Hematopoietic multipotent progenitor cell treated with erythropoietin and hydrocortisone succinate and interleukin-3 and kit ligand, for 15 days (in vitro differentiated cells): ENCODE results near the gene NFKBIE.

Experiments used
- DNase-seq: peaks from one replicate; pipeline ENCODE4 v3.0.0-alpha.2; 2015; ENCODE audit warnings: low spot score

Gene NFKBIE

GRCh38 chr6:44257753-44258324 lies 7.5 kb downstream of the NFKBIE start:
- no peak for DNase-seq

GRCh38 chr6:44257025-44257752 lies 8.2 kb downstream of the NFKBIE start, which contains the start of gene SLC35B2:
Gene SLC35B2 (minus strand): TSS chr6:44257528. CDS start chr6:44257410, 118 bp downstream.
- peak; percentile 61 for DNase-seq

- peak; percentile 10 for DNase-seq
Observed at GRCh38 chr6:44256775-44257024, 8.7 kb downstream of the NFKBIE start.

- DNase-seq: peak; percentile 9
Observed at GRCh38 chr6:44255871-44256774, 9.2 kb downstream of the NFKBIE start.

- DNase-seq: no peak
Observed at GRCh38 chr6:44255105-44255808, 10.1 kb downstream of the NFKBIE start.

GRCh38 chr6:44254191-44255104 lies 10.9 kb downstream of the NFKBIE start:
- no peak for DNase-seq

- DNase-seq: peak; percentile 74
Observed at GRCh38 chr6:44253307-44254101, 11.8 kb downstream of the NFKBIE start.

- no peak for DNase-seq
Observed at GRCh38 chr6:44251576-44252524, 13.5 kb downstream of the NFKBIE start.

- DNase-seq: no peak
Observed at GRCh38 chr6:44250718-44251123, 14.6 kb downstream of the NFKBIE start.

- DNase-seq: no peak
Observed at GRCh38 chr6:44250067-44250717, 15.2 kb downstream of the NFKBIE start.

- DNase-seq: no peak
Observed at GRCh38 chr6:44249082-44249748, 16.1 kb downstream of the NFKBIE start.

- no peak for DNase-seq
Observed at GRCh38 chr6:44248579-44248978, 16.8 kb downstream of the NFKBIE start.

- peak; percentile 81 for DNase-seq
Observed at GRCh38 chr6:44247338-44248302, 17.7 kb downstream of the NFKBIE start.

- DNase-seq: peak; percentile 98
Observed at GRCh38 chr6:44246663-44247337, 18.6 kb downstream of the NFKBIE start, which contains the start of gene HSP90AB1. Gene HSP90AB1 (plus strand): TSS chr6:44247101. CDS start chr6:44248630, 1,529 bp downstream.

GRCh38 chr6:44245912-44246662 lies 19.3 kb downstream of the NFKBIE start:
- DNase-seq: peak; percentile 73
